HepG2 (cell line): ENCODE measurements around the gene SP9. TPM values are rescaled to one million over a fixed set of nuclear protein-coding genes. Genes with fewer than 3 reads are reported as not detected.

Source experiments
- ATAC-seq: fragments of 200-7000 bp; cut with Tn5 transposase; 3 replicates; pipeline ENCODE4 v1.9.1; 2020; ENCODE audit warnings: mild to moderate bottlenecking, moderate library complexity
- BruUV-seq: library from RNA; stranded (reverse); fragments of 400-500 nt; replicated peaks from 2 replicates; lab custom pipeline; 2021; lab: Mats Ljungman, UMichigan
- CTCF ChIA-PET: fragments of 300-600 bp; formaldehyde crosslinking; extraction: SDS; loops from one replicate; lab custom pipeline; 2021; ENCODE audit warnings: low total read pairs, inconsistent platforms, low intra/inter-chr PET ratio; lab: Yijun Ruan, JAX
- POLR2A ChIA-PET: fragments of 350-600 bp; sonication (Branson Sonifier 250); formaldehyde crosslinking; loops from one replicate; lab custom pipeline; 2020; ENCODE audit warnings: antibody characterized with exemption, inconsistent platforms; lab: Yijun Ruan, JAX
- DNase-seq: peaks from one replicate; pipeline ENCODE4 v3.0.0-alpha.2; 2015; ENCODE audit warnings: low spot score
- FAIRE-seq: peaks from 3 replicates; lab custom pipeline; 2011; peaks lifted over from hg19 to GRCh38; lab: Jason Lieb, UNC
- H2AFZ ChIP-seq: one replicate; pipeline ENCODE4 v1.6.1; 2011; ENCODE audit warnings: low read length, inconsistent platforms
- H3K27ac ChIP-seq: fragments of 300-600 bp; 3 replicates; pipeline ENCODE4 v1.8.0; 2011; ENCODE audit warnings: mixed run types, mild to moderate bottlenecking, mixed read lengths, low read length, inconsistent platforms; ENCODE audit not compliant: insufficient read depth; ENCODE audit errors: extremely low read length
- H3K27me3 ChIP-seq, 2 experiments: fragments of 200-600 bp in 1 of 2; 2 replicates in 1 of 2; 3 replicates in 1 of 2; pipeline versions ENCODE4 v1.6.0 to v1.8.0; 2011; ENCODE audit warnings: low read length in 2 of 2, mild to moderate bottlenecking in 2 of 2, moderate library complexity in 2 of 2, inconsistent platforms in 1 of 2; ENCODE audit not compliant: insufficient read depth in 2 of 2, control insufficient read depth in 1 of 2
- H3K36me3 ChIP-seq, 2 experiments: fragments of 200-600 bp in 1 of 2; replicated peaks in 1 of 2; 2 replicates in 1 of 2; 3 replicates in 1 of 2; pipeline versions ENCODE4 v1.5.1 to v1.8.0; 2011; ENCODE audit warnings: low read length in 2 of 2, inconsistent platforms in 1 of 2; ENCODE audit not compliant: insufficient read depth in 2 of 2, control insufficient read depth in 1 of 2
- H3K4me1 ChIP-seq: 2 replicates; pipeline ENCODE4 v1.5.1; 2012; ENCODE audit warnings: low read length, inconsistent platforms; ENCODE audit not compliant: insufficient read depth
- H3K4me2 ChIP-seq: 2 replicates; pipeline ENCODE4 v1.6.0; 2011; ENCODE audit warnings: low read depth, low read length, inconsistent platforms
- H3K4me3 ChIP-seq, 3 experiments: fragments of 200-600 bp in 1 of 3; sonication (generic), shearing (Covaris generic) in 1 of 3; replicated peaks in 1 of 3; 2 replicates each; pipeline ENCODE4 v1.5.1; 2011 to 2016; ENCODE audit warnings: low read length in 3 of 3, inconsistent platforms in 2 of 3, low read depth in 2 of 3, mild to moderate bottlenecking in 2 of 3, control low read depth in 1 of 3, mixed read lengths in 1 of 3; ENCODE audit not compliant: insufficient read depth in 1 of 3
- H3K79me2 ChIP-seq: one replicate; pipeline ENCODE4 v1.6.1; 2011; ENCODE audit warnings: low read length, inconsistent platforms; ENCODE audit not compliant: insufficient read depth
- H3K9ac ChIP-seq: 2 replicates; pipeline ENCODE4 v1.6.0; 2011; ENCODE audit warnings: mild to moderate bottlenecking, low read depth, low read length, inconsistent platforms; ENCODE audit not compliant: insufficient read depth
- H3K9me3 ChIP-seq: 2 replicates; pipeline ENCODE4 v1.5.1; 2012; ENCODE audit warnings: mild to moderate bottlenecking, low read length
- H4K20me1 ChIP-seq: 2 replicates; pipeline ENCODE4 v1.6.0; 2011; ENCODE audit warnings: inconsistent platforms, mild to moderate bottlenecking, low read length, moderate library complexity; ENCODE audit not compliant: insufficient read depth
- ATF1 ChIP-seq: IDR thresholded peaks from 2 replicates; pipeline ENCODE4 v1.6.1; 2016; ENCODE audit warnings: mild to moderate bottlenecking, control low read depth
- ATF7-NPFF ChIP-seq: sonication (generic); formaldehyde crosslinking; IDR thresholded peaks from 2 replicates; pipeline ENCODE4 v1.8.1; 2023; ENCODE audit warnings: mild to moderate bottlenecking, low read depth, missing genetic modification reagents, moderate library complexity
- CBX1 ChIP-seq: IDR thresholded peaks from one replicate; pipeline ENCODE4 v1.6.1; 2016; ENCODE audit warnings: antibody characterized with exemption, low read depth
- GATA4 ChIP-seq: sonication (generic); IDR thresholded peaks from 2 replicates; pipeline ENCODE4 v1.6.1; 2016; ENCODE audit warnings: antibody characterized with exemption, low read depth, borderline replicate concordance
- HMGA1 ChIP-seq: sonication (generic); formaldehyde crosslinking; conservative IDR thresholded peaks from 2 replicates; pipeline ENCODE4 v1.4.0; 2020; ENCODE audit warnings: missing genetic modification reagents
- MYC ChIP-seq: sonication (generic); formaldehyde crosslinking; IDR thresholded peaks from 2 replicates; pipeline ENCODE4 v1.9.0; 2021; ENCODE audit warnings: missing genetic modification reagents, borderline replicate concordance
- NFIC ChIP-seq: IDR thresholded peaks from 2 replicates; pipeline ENCODE4 v1.6.1; 2012; ENCODE audit warnings: mild to moderate bottlenecking, low read length, inconsistent platforms
- NKX3-1 ChIP-seq: sonication (generic); formaldehyde crosslinking; IDR thresholded peaks from 2 replicates; pipeline ENCODE4 v1.5.0; 2020; ENCODE audit warnings: missing genetic modification reagents
- PHF21A ChIP-seq: sonication (generic); formaldehyde crosslinking; IDR thresholded peaks from 2 replicates; pipeline ENCODE4 v1.5.0; 2020; ENCODE audit warnings: mild to moderate bottlenecking, missing genetic modification reagents
- RARG ChIP-seq: sonication (generic); formaldehyde crosslinking; IDR thresholded peaks from 2 replicates; pipeline ENCODE4 v1.4.0; 2020; ENCODE audit warnings: low read depth, mild to moderate bottlenecking, missing genetic modification reagents
- SMAD3 ChIP-seq: sonication (generic); formaldehyde crosslinking; IDR thresholded peaks from 2 replicates; pipeline ENCODE4 v1.4.0; 2020; ENCODE audit warnings: missing genetic modification reagents
- YEATS2 ChIP-seq: sonication (generic); formaldehyde crosslinking; IDR thresholded peaks from 2 replicates; pipeline ENCODE4 v1.4.0; 2020; ENCODE audit warnings: missing genetic modification reagents, borderline replicate concordance
- ZKSCAN5 ChIP-seq: sonication (generic); formaldehyde crosslinking; IDR thresholded peaks from 2 replicates; pipeline ENCODE4 v1.5.1; 2020; ENCODE audit warnings: mild to moderate bottlenecking, missing genetic modification reagents
- ZNF34 ChIP-seq: sonication (generic); formaldehyde crosslinking; IDR thresholded peaks from 2 replicates; pipeline ENCODE4 v1.4.0; 2020; ENCODE audit warnings: mild to moderate bottlenecking, missing genetic modification reagents, borderline replicate concordance
- ZNF563 ChIP-seq: sonication (generic); formaldehyde crosslinking; IDR thresholded peaks from 2 replicates; pipeline ENCODE4 v1.8.0; 2022; ENCODE audit warnings: mild to moderate bottlenecking, moderate library complexity, missing genetic modification reagents
- WGBS: methylation state at CpG from one replicate; pipeline ENCODE4 v1.1.6; 2017; ENCODE audit warnings: low lambda C conversion rate; 5-methylcytosine and 5-hydroxymethylcytosine counted together
- in situ Hi-C: cut with HindIII; loops from 2 replicates; pipeline ENCODE4 v1.10.0; 2017; ENCODE audit warnings: low pct_unique_long_range_greater_than_20kb; ENCODE audit not compliant: extremely low pct_ligation_motif_present
- intact Hi-C: fragments of 100-400 bp; cut with micrococcal nuclease; formaldehyde crosslinking; loops from one replicate; pipeline ENCODE4 v1.10.0; 2022; ENCODE audit not compliant: unreplicated experiment
- polyA plus RNA-seq, 8 experiments: library from polyadenylated mRNA; depleted of rRNA in 3 of 8; stranded (reverse) in 7 of 8; unstranded in 1 of 8; fragments of >200 nt; fragmentation: Illumina TruSeq in 4 of 8; extraction: Trizol in 4 of 8; gene quantifications; 2 replicates each; pipeline versions ENCODE4 v1.2.1 to v1.2.3, GENCODE V29; 2011 to 2016; ENCODE audit warnings: low read depth in 4 of 8, missing spikeins in 1 of 8, mixed read lengths in 1 of 8; ENCODE audit not compliant: insufficient read depth in 1 of 8
- total RNA-seq, 5 experiments: library from RNA; depleted of rRNA; stranded (reverse); fragments of >200 nt; fragmentation: Illumina TruSeq; extraction: Trizol; gene quantifications; 2 replicates each; pipeline ENCODE4 v1.2.3, GENCODE V29; 2016; ENCODE audit warnings: low read depth in 1 of 5
- TF ChIP-seq, protein P1 (sequence below): IDR thresholded peaks from 2 replicates; pipeline ENCODE4 v1.6.1; 2016; ENCODE audit warnings: mild to moderate bottlenecking, missing biosample characterization, missing genetic modification reagents
- TF ChIP-seq, protein P2 (sequence below): sonication (generic); formaldehyde crosslinking; IDR thresholded peaks from 2 replicates; pipeline ENCODE4 v1.8.0; 2022; ENCODE audit warnings: missing genetic modification reagents, mild to moderate bottlenecking, borderline replicate concordance
- TF ChIP-seq, protein P3 (sequence below): sonication (generic); formaldehyde crosslinking; IDR thresholded peaks from 2 replicates; pipeline ENCODE4 v1.5.0; 2020; ENCODE audit warnings: mild to moderate bottlenecking, missing genetic modification reagents

Gene SP9
- total and polyA plus RNA-seq, 2 of the 13 experiments (the other 11 are each of a cell fraction or from before 2014, with no cell fraction given): not detected

DNA sequence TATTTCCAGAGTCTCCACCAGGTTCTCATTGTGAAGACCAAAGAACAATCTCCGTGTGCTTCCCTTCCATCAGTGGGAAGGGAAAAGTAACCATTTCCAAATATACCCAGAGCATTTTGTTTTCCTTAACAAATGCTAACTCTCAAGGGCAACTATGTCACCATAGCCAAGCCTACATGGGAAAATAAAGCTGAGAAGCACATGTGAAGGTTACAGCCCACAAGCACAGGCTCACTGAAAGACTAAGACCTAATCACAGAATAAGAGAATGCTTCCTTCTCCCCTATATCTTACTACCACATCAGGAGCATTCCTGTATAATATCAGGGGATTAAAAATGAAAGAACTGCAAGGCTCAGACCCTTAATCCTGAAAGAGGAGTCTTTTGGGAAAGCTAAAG, 28.2 kb downstream of the SP9 start:
- in situ Hi-C loops: no loop called here
- H3K27me3 ChIP-seq: no peaks in the 10 kb centered on the region
- no peak overlapping the region for H3K4me3 ChIP-seq
- H3K9ac ChIP-seq: no peak overlapping the region
- ChIA-PET CTCF (no interaction called here), POLR2A (no interaction called here)
- H3K36me3 ChIP-seq: peaks cover 14 to 33% of the 10 kb centered on the region in 2 experiments; a peak in 4 of 5 replicates
- H3K4me1 ChIP-seq: no peaks in the 10 kb centered on the region
- TF ChIP-seq CBX1: no peak
- TF ChIP-seq ZNF34 (CRISPR knock-in tag): no peak
- TF ChIP-seq NKX3-1 (CRISPR knock-in tag): no peak
- TF ChIP-seq ZNF563 (CRISPR knock-in tag): no peak
- TF ChIP-seq, protein P1, sequence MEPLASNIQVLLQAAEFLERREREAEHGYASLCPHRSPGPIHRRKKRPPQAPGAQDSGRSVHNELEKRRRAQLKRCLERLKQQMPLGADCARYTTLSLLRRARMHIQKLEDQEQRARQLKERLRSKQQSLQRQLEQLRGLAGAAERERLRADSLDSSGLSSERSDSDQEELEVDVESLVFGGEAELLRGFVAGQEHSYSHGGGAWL (CRISPR knock-in tag): no peak
- TF ChIP-seq, protein P2, sequence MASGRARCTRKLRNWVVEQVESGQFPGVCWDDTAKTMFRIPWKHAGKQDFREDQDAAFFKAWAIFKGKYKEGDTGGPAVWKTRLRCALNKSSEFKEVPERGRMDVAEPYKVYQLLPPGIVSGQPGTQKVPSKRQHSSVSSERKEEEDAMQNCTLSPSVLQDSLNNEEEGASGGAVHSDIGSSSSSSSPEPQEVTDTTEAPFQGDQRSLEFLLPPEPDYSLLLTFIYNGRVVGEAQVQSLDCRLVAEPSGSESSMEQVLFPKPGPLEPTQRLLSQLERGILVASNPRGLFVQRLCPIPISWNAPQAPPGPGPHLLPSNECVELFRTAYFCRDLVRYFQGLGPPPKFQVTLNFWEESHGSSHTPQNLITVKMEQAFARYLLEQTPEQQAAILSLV (CRISPR knock-in tag): no peak
- no peak for TF ChIP-seq NFIC
- TF ChIP-seq ATF1 (CRISPR knock-in tag): no peak
- no peak for TF ChIP-seq ZKSCAN5 (CRISPR knock-in tag)
- TF ChIP-seq ATF7-NPFF (CRISPR knock-in tag): no peak
- TF ChIP-seq MYC (CRISPR knock-in tag): no peak
- TF ChIP-seq, protein P3, sequence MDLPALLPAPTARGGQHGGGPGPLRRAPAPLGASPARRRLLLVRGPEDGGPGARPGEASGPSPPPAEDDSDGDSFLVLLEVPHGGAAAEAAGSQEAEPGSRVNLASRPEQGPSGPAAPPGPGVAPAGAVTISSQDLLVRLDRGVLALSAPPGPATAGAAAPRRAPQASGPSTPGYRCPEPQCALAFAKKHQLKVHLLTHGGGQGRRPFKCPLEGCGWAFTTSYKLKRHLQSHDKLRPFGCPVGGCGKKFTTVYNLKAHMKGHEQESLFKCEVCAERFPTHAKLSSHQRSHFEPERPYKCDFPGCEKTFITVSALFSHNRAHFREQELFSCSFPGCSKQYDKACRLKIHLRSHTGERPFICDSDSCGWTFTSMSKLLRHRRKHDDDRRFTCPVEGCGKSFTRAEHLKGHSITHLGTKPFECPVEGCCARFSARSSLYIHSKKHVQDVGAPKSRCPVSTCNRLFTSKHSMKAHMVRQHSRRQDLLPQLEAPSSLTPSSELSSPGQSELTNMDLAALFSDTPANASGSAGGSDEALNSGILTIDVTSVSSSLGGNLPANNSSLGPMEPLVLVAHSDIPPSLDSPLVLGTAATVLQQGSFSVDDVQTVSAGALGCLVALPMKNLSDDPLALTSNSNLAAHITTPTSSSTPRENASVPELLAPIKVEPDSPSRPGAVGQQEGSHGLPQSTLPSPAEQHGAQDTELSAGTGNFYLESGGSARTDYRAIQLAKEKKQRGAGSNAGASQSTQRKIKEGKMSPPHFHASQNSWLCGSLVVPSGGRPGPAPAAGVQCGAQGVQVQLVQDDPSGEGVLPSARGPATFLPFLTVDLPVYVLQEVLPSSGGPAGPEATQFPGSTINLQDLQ (CRISPR knock-in tag): no peak
- no peak for TF ChIP-seq GATA4
- no peak for TF ChIP-seq YEATS2 (CRISPR knock-in tag)
- TF ChIP-seq PHF21A (CRISPR knock-in tag): no peak
- TF ChIP-seq SMAD3 (CRISPR knock-in tag): no peak
- TF ChIP-seq RARG (CRISPR knock-in tag): no peak
- TF ChIP-seq HMGA1: no peak
- TF ChIP-seq, all 625 proteins: peak for 0
- Histone ChIP-seq H3K79me2 (no peaks in the 10 kb centered on the region), H3K9me3 (peaks cover 21% of the 10 kb centered on the region), H3K4me2 (no peak overlapping the region), H4K20me1 (no peaks in the 10 kb centered on the region), H2AFZ (no peak overlapping the region), H3K27ac (no peak overlapping the region)
- ATAC-seq (no peak), FAIRE-seq (no peak), DNase-seq (no peak)
- intact Hi-C loops: no loop called here
- BruUV-seq: no TSS peak
- 100% methylated on average over 1 of the region's 1 CpG for WGBS
